ENCODE measurements around the gene HAS3.
"Not testable (repeated sequence)": the region's sequence is repeated elsewhere in the genome, so short reads cannot be mapped to it uniquely, and the experiment has no call there.

HAS3 gene

GRCh38 chr16:69105501-69106361 lies at the start of gene HAS3:
TSS of gene HAS3 (plus strand) at chr16:69105653. CDS start at chr16:69109396, 3,743 bp downstream.
- peak within 1 kb of the TSS; percentile 46 for H3K4me3 ChIP-seq (ENCODE audit: low read depth, low read length)
- in situ Hi-C loops (cut with HindIII; ENCODE audit: low sequenced_read_pairs), result no loop called here
- DNase-seq (ENCODE audit: low read depth, low spot score), result peak; percentile 63
- peak; percentile 36 for TF ChIP-seq CTCF (IDR thresholded peaks at IDR 0.05; ENCODE audit: low read depth, low read length)

- DNase-seq (ENCODE audit: low read depth, low spot score), result no peak
- in situ Hi-C loops (cut with HindIII; ENCODE audit: low sequenced_read_pairs), result no loop called here
- H3K4me3 ChIP-seq (ENCODE audit: low read depth, low read length), result no peak overlapping the region
- no peak for TF ChIP-seq CTCF (IDR thresholded peaks at IDR 0.05; ENCODE audit: low read depth, low read length)
Observed at GRCh38 chr16:69055980-69056379, 49.5 kb upstream of the HAS3 start.

GRCh38 chr16:69056421-69056820 lies 49.0 kb upstream of the HAS3 start:
- in situ Hi-C loops (cut with HindIII; ENCODE audit: low sequenced_read_pairs), result no loop called here

GRCh38 chr16:69057400-69058378 lies 47.8 kb upstream of the HAS3 start:
- DNase-seq (ENCODE audit: low read depth, low spot score), result peak; percentile 87
- TF ChIP-seq CTCF (IDR thresholded peaks at IDR 0.05; ENCODE audit: low read depth, low read length), result no peak
- no peak overlapping the region for H3K4me3 ChIP-seq (ENCODE audit: low read depth, low read length)
- in situ Hi-C loops (cut with HindIII; ENCODE audit: low sequenced_read_pairs), result no loop called here

More at GRCh38 chr16:69056421-69056820, 49.0 kb upstream of the HAS3 start:
- TF ChIP-seq CTCF (IDR thresholded peaks at IDR 0.05; ENCODE audit: low read depth, low read length), result no peak
- no peak for DNase-seq (ENCODE audit: low read depth, low spot score)
- no peak overlapping the region for H3K4me3 ChIP-seq (ENCODE audit: low read depth, low read length)

GRCh38 chr16:69063491-69063890 lies 42.0 kb upstream of the HAS3 start:
- H3K4me3 ChIP-seq (ENCODE audit: low read depth, low read length); in situ Hi-C loops (cut with HindIII; ENCODE audit: low sequenced_read_pairs); DNase-seq (ENCODE audit: low read depth, low spot score): not testable (repeated sequence)

- in situ Hi-C loops (cut with HindIII; ENCODE audit: low sequenced_read_pairs), result no loop called here
- DNase-seq (ENCODE audit: low read depth, low spot score), result no peak
- no peak overlapping the region for H3K4me3 ChIP-seq (ENCODE audit: low read depth, low read length)
- TF ChIP-seq CTCF (IDR thresholded peaks at IDR 0.05; ENCODE audit: low read depth, low read length), result no peak
Observed at GRCh38 chr16:69064124-69064763, 41.2 kb upstream of the HAS3 start.

Data from astrocyte of the spinal cord (primary cell).